Activated CD8-positive, alpha-beta memory T cell treated with anti-CD3 and anti-CD28 coated beads, Interleukin-2, amount 10 ng/mL, durations not matched to agents 7 days and 5 days (primary cell): ENCODE measurements around the gene GPR39. TPM values are rescaled to one million over a fixed set of nuclear protein-coding genes. Genes with fewer than 3 reads are reported as not detected.
"Not testable (repeated sequence)": the region's sequence is repeated elsewhere in the genome, so short reads cannot be mapped to it uniquely, and the experiment has no call there.

ENCODE experiments used
- ATAC-seq: fragments of 150-1000 bp; cut with Tn5 transposase; one replicate; pipeline ENCODE4 v1.10.0; 2021; ENCODE audit warnings: moderate library complexity
- CTCF ChIA-PET: fragments of 350-600 bp; sonication (Branson Sonifier 250); formaldehyde crosslinking; loops from one replicate; lab custom pipeline; 2021; ENCODE audit warnings: antibody characterized with exemption; lab: Charles Lee
- DNase-seq: peaks from one replicate; pipeline ENCODE4 v3.0.0-alpha.2; 2020
- H3K27ac Mint-ChIP-seq: one replicate; pipeline ENCODE4 v1.8.0; 2021; ENCODE audit warnings: mild to moderate bottlenecking, mixed read lengths
- H3K27me3 Mint-ChIP-seq: one replicate; pipeline ENCODE4 v1.8.0; 2021; ENCODE audit warnings: mixed read lengths
- H3K36me3 Mint-ChIP-seq: one replicate; pipeline ENCODE4 v1.8.0; 2021; ENCODE audit warnings: mild to moderate bottlenecking, mixed read lengths
- H3K4me1 Mint-ChIP-seq: one replicate; pipeline ENCODE4 v1.8.0; 2021; ENCODE audit warnings: mixed read lengths
- H3K4me3 Mint-ChIP-seq: one replicate; pipeline ENCODE4 v1.8.0; 2021; ENCODE audit warnings: mild to moderate bottlenecking, moderate library complexity, mixed read lengths
- H3K9me3 Mint-ChIP-seq: one replicate; pipeline ENCODE4 v1.8.0; 2022; ENCODE audit warnings: low read depth, mixed read lengths
- total RNA-seq, 2 experiments: library from RNA; stranded (reverse); gene quantifications; one replicate each; pipeline ENCODE4 v1.2.3, GENCODE V29; 2021

Gene GPR39
- total RNA-seq, 2 experiments from 2014 or later, result not detected

GRCh38 chr2:132392879-132393278 lies 23.7 kb upstream of the GPR39 start:
- Mint-ChIP-seq H3K27me3 (no peaks in the 10 kb centered on the region), H3K9me3 (peaks cover 3% of the 10 kb centered on the region), H3K4me3 (no peak overlapping the region), H3K36me3 (no peaks in the 10 kb centered on the region), H3K4me1 (no peaks in the 10 kb centered on the region), H3K27ac (no peak overlapping the region)
- CTCF ChIA-PET, result no interaction called here
- no peak for DNase-seq
- no peak for ATAC-seq

- H3K9me3 Mint-ChIP-seq, ATAC-seq: not testable (repeated sequence)
Measured at GRCh38 chr2:132397042-132397441, 19.6 kb upstream of the GPR39 start.

GRCh38 chr2:132400169-132400900 lies 16.3 kb upstream of the GPR39 start:
- CTCF ChIA-PET, result no interaction called here

More at GRCh38 chr2:132397042-132397441, 19.6 kb upstream of the GPR39 start:
- H3K4me1 Mint-ChIP-seq, H3K27me3 Mint-ChIP-seq, CTCF ChIA-PET, H3K4me3 Mint-ChIP-seq, H3K27ac Mint-ChIP-seq, H3K36me3 Mint-ChIP-seq, DNase-seq: not testable (repeated sequence)

GRCh38 chr2:132400901-132401240 lies 15.7 kb upstream of the GPR39 start:
- DNase-seq, result no peak
- H3K4me3 Mint-ChIP-seq, result no peak overlapping the region
- H3K9me3 Mint-ChIP-seq, result peaks cover 9% of the 10 kb centered on the region
- no peaks in the 10 kb centered on the region for H3K4me1 Mint-ChIP-seq
- CTCF ChIA-PET, result no interaction called here
- no peaks in the 10 kb centered on the region for H3K27me3 Mint-ChIP-seq
- no peak overlapping the region for H3K27ac Mint-ChIP-seq
- H3K36me3 Mint-ChIP-seq, result no peaks in the 10 kb centered on the region
- ATAC-seq, result no peak

More at GRCh38 chr2:132400169-132400900, 16.3 kb upstream of the GPR39 start:
- Mint-ChIP-seq H3K4me3 (no peak overlapping the region), H3K27me3 (no peaks in the 10 kb centered on the region), H3K4me1 (no peaks in the 10 kb centered on the region), H3K9me3 (peaks cover 9% of the 10 kb centered on the region), H3K36me3 (no peaks in the 10 kb centered on the region), H3K27ac (no peak overlapping the region)
- ATAC-seq (no peak), DNase-seq (no peak)

- no peak for DNase-seq
- H3K9me3 Mint-ChIP-seq, result peaks cover 6% of the 10 kb centered on the region
- no peak overlapping the region for H3K4me3 Mint-ChIP-seq
Measured at GRCh38 chr2:132401326-132401725, 15.3 kb upstream of the GPR39 start.

GRCh38 chr2:132403146-132403545 lies 13.5 kb upstream of the GPR39 start:
- DNase-seq (no peak), ATAC-seq (no peak)
- Mint-ChIP-seq H3K4me3 (no peak overlapping the region), H3K36me3 (no peaks in the 10 kb centered on the region), H3K9me3 (peaks cover 6% of the 10 kb centered on the region), H3K27ac (no peak overlapping the region), H3K4me1 (no peaks in the 10 kb centered on the region), H3K27me3 (no peaks in the 10 kb centered on the region)
- CTCF ChIA-PET, result no interaction called here

More at GRCh38 chr2:132401326-132401725, 15.3 kb upstream of the GPR39 start:
- CTCF ChIA-PET, result no interaction called here
- no peaks in the 10 kb centered on the region for H3K4me1 Mint-ChIP-seq
- no peak overlapping the region for H3K27ac Mint-ChIP-seq
- H3K36me3 Mint-ChIP-seq, result no peaks in the 10 kb centered on the region
- no peaks in the 10 kb centered on the region for H3K27me3 Mint-ChIP-seq
- ATAC-seq, result no peak

GRCh38 chr2:132404056-132404455 lies 12.5 kb upstream of the GPR39 start:
- Mint-ChIP-seq H3K9me3 (peaks cover 6% of the 10 kb centered on the region), H3K27me3 (no peaks in the 10 kb centered on the region), H3K4me1 (no peaks in the 10 kb centered on the region), H3K27ac (no peak overlapping the region), H3K4me3 (no peak overlapping the region), H3K36me3 (no peaks in the 10 kb centered on the region)
- DNase-seq, result no peak
- ATAC-seq, result no peak
- CTCF ChIA-PET, result no interaction called here

GRCh38 chr2:132407784-132408183 lies 8.8 kb upstream of the GPR39 start:
- Mint-ChIP-seq H3K9me3 (no peaks in the 10 kb centered on the region), H3K27ac (no peak overlapping the region), H3K4me1 (no peaks in the 10 kb centered on the region), H3K27me3 (no peaks in the 10 kb centered on the region), H3K4me3 (no peak overlapping the region), H3K36me3 (no peaks in the 10 kb centered on the region)
- DNase-seq (no peak), ATAC-seq (no peak)
- CTCF ChIA-PET, result no interaction called here

- Mint-ChIP-seq H3K4me1 (no peaks in the 10 kb centered on the region), H3K27ac (no peak overlapping the region), H3K4me3 (no peak overlapping the region), H3K27me3 (peaks cover 9% of the 10 kb centered on the region), H3K36me3 (no peaks in the 10 kb centered on the region), H3K9me3 (no peaks in the 10 kb centered on the region)
- CTCF ChIA-PET, result no interaction called here
- ATAC-seq (no peak), DNase-seq (no peak)
Measured at GRCh38 chr2:132412021-132412420, 4.6 kb upstream of the GPR39 start.

GRCh38 chr2:132414081-132414480 lies 2.5 kb upstream of the GPR39 start:
- H3K36me3 Mint-ChIP-seq, result no peaks in the 10 kb centered on the region
- no peak overlapping the region for H3K27ac Mint-ChIP-seq
- ATAC-seq (no peak), DNase-seq (no peak)
- H3K4me3 Mint-ChIP-seq, result no peak overlapping the region
- H3K27me3 Mint-ChIP-seq, result peaks cover 9% of the 10 kb centered on the region
- H3K9me3 Mint-ChIP-seq, result peaks cover 4% of the 10 kb centered on the region
- CTCF ChIA-PET, result no interaction called here
- H3K4me1 Mint-ChIP-seq, result no peaks in the 10 kb centered on the region

GRCh38 chr2:132415256-132415914 lies 1.2 kb upstream of the GPR39 start:
- ATAC-seq, result no peak
- DNase-seq, result no peak
- H3K4me3 Mint-ChIP-seq, result no peak overlapping the region
- H3K9me3 Mint-ChIP-seq, result peaks cover 4% of the 10 kb centered on the region
- CTCF ChIA-PET, result no interaction called here
- no peaks in the 10 kb centered on the region for H3K4me1 Mint-ChIP-seq
- H3K27ac Mint-ChIP-seq, result no peak overlapping the region
- peaks cover 9% of the 10 kb centered on the region for H3K27me3 Mint-ChIP-seq
- no peaks in the 10 kb centered on the region for H3K36me3 Mint-ChIP-seq

GRCh38 chr2:132415915-132416722 lies 486 bp upstream of the GPR39 start:
- no peaks in the 10 kb centered on the region for H3K4me1 Mint-ChIP-seq
- ATAC-seq, result no peak
- no peak overlapping the region for H3K4me3 Mint-ChIP-seq
- peaks cover 9% of the 10 kb centered on the region for H3K27me3 Mint-ChIP-seq
- CTCF ChIA-PET, result no interaction called here
- no peak for DNase-seq
- H3K27ac Mint-ChIP-seq, result no peak overlapping the region
- H3K36me3 Mint-ChIP-seq, result no peaks in the 10 kb centered on the region
- H3K9me3 Mint-ChIP-seq, result peaks cover 4% of the 10 kb centered on the region

- Mint-ChIP-seq H3K27ac (no peak overlapping the region), H3K9me3 (peaks cover 4% of the 10 kb centered on the region), H3K4me3 (no peak overlapping the region), H3K4me1 (no peaks in the 10 kb centered on the region), H3K36me3 (no peaks in the 10 kb centered on the region), H3K27me3 (peaks cover 9% of the 10 kb centered on the region)
- CTCF ChIA-PET, result no interaction called here
- no peak for ATAC-seq
- DNase-seq, result no peak
Measured at GRCh38 chr2:132417430-132418035, 928 bp downstream of the GPR39 start.
